WTC11 (cell line): ENCODE measurements around the gene OR51F1. TPM values are rescaled to one million over a fixed set of nuclear protein-coding genes. Genes with fewer than 3 reads are reported as not detected.
"Not testable (repeated sequence)": the region's sequence is repeated elsewhere in the genome, so short reads cannot be mapped to it uniquely, and the experiment has no call there.

Experiments
- ATAC-seq: fragments of 200-7000 bp; cut with Tn5 transposase; 2 replicates; pipeline ENCODE4 v1.10.0; 2021; ENCODE audit warnings: mild to moderate bottlenecking, moderate library complexity
- CTCF ChIA-PET: fragments of 300-600 bp; sonication (Branson Sonifier 250); formaldehyde crosslinking; loops from one replicate; lab custom pipeline; 2021; ENCODE audit warnings: antibody characterized with exemption; lab: Charles Lee
- POLR2A ChIA-PET: fragments of 350-600 bp; sonication (Branson Sonifier 250); formaldehyde crosslinking; loops from one replicate; lab custom pipeline; 2021; ENCODE audit warnings: antibody characterized with exemption; lab: Charles Lee
- DNase-seq: peaks from one replicate; pipeline ENCODE4 v3.0.0; 2021; ENCODE audit warnings: low spot score
- H3K27ac Mint-ChIP-seq: 2 replicates; pipeline ENCODE4 v1.8.0; 2021; ENCODE audit warnings: mixed read lengths
- H3K27me3 Mint-ChIP-seq: 2 replicates; pipeline ENCODE4 v1.8.0; 2021; ENCODE audit warnings: low read depth, mild to moderate bottlenecking, moderate library complexity, mixed read lengths
- H3K36me3 Mint-ChIP-seq: 2 replicates; pipeline ENCODE4 v1.8.0; 2021; ENCODE audit warnings: mixed read lengths
- H3K4me1 Mint-ChIP-seq: 2 replicates; pipeline ENCODE4 v1.8.0; 2022; ENCODE audit warnings: mixed read lengths
- H3K4me3 Mint-ChIP-seq: 2 replicates; pipeline ENCODE4 v1.8.0; 2021; ENCODE audit warnings: mild to moderate bottlenecking, moderate library complexity, mixed read lengths
- H3K9me3 Mint-ChIP-seq: 2 replicates; pipeline ENCODE4 v1.8.0; 2021; ENCODE audit warnings: mixed read lengths
- ATF3 ChIP-seq: sonication (generic); formaldehyde crosslinking; conservative IDR thresholded peaks from 2 replicates; pipeline ENCODE4 v1.8.1; 2022; ENCODE audit warnings: mild to moderate bottlenecking, missing genetic modification reagents
- CTCF ChIP-seq: fragments of 200-600 bp; IDR thresholded peaks from 2 replicates; pipeline ENCODE4 v1.8.0; 2022; ENCODE audit warnings: antibody characterized with exemption
- ERG ChIP-seq: fragments of 250-450 bp; sonication (Bioruptor Pico); IDR thresholded peaks from 2 replicates; pipeline ENCODE4 v1.8.0; 2021; ENCODE audit warnings: mild to moderate bottlenecking
- ESRRA ChIP-seq: sonication (generic); formaldehyde crosslinking; IDR thresholded peaks from 2 replicates; pipeline ENCODE4 v1.8.1; 2022; ENCODE audit warnings: mild to moderate bottlenecking, missing genetic modification reagents, borderline replicate concordance
- MAX ChIP-seq: sonication (generic); formaldehyde crosslinking; IDR thresholded peaks from 2 replicates; pipeline ENCODE4 v1.8.0; 2022; ENCODE audit warnings: mild to moderate bottlenecking, missing genetic modification reagents
- NFYB ChIP-seq: sonication (generic); formaldehyde crosslinking; conservative IDR thresholded peaks from 2 replicates; pipeline ENCODE4 v1.8.0; 2022; ENCODE audit warnings: low read depth, missing genetic modification reagents
- NR3C1 ChIP-seq: sonication (generic); formaldehyde crosslinking; conservative IDR thresholded peaks from 2 replicates; pipeline ENCODE4 v1.8.1; 2023; ENCODE audit warnings: low read depth, mild to moderate bottlenecking, missing genetic modification reagents
- PRDM15 ChIP-seq: sonication (generic); formaldehyde crosslinking; IDR thresholded peaks from 2 replicates; pipeline ENCODE4 v1.8.0; 2022; ENCODE audit warnings: missing genetic modification reagents
- SP1 ChIP-seq: sonication (generic); formaldehyde crosslinking; conservative IDR thresholded peaks from 2 replicates; pipeline ENCODE4 v1.8.1; 2022; ENCODE audit warnings: missing genetic modification reagents
- TP53 ChIP-seq: sonication (generic); formaldehyde crosslinking; IDR thresholded peaks from 2 replicates; pipeline ENCODE4 v1.8.1; 2023; ENCODE audit warnings: mild to moderate bottlenecking, missing genetic modification reagents
- ZNF138 ChIP-seq: sonication (generic); formaldehyde crosslinking; conservative IDR thresholded peaks from 2 replicates; pipeline ENCODE4 v1.8.1; 2022; ENCODE audit warnings: mild to moderate bottlenecking, moderate library complexity, missing genetic modification reagents
- ZNF281 ChIP-seq: sonication (generic); formaldehyde crosslinking; IDR thresholded peaks from 2 replicates; pipeline ENCODE4 v1.8.0; 2023; ENCODE audit warnings: mild to moderate bottlenecking, missing genetic modification reagents
- ZNF425 ChIP-seq: fragments of 250-450 bp; sonication (Bioruptor Pico); conservative IDR thresholded peaks from 2 replicates; pipeline ENCODE4 v1.9.0; 2021; ENCODE audit warnings: mild to moderate bottlenecking
- total RNA-seq: library from RNA; stranded (reverse); gene quantifications from 3 replicates; pipeline ENCODE4 v1.2.3, GENCODE V29; 2021

Gene OR51F1
- total RNA-seq, 1 experiment from 2014 or later, result not detected

- H3K27ac Mint-ChIP-seq, result no peak overlapping the region
- no peaks in the 10 kb centered on the region for H3K36me3 Mint-ChIP-seq
- TF ChIP-seq NFYB (CRISPR knock-in tag) (no peak), ZNF425 (no peak), ZNF138 (no peak), TP53 (CRISPR knock-in tag) (no peak), MAX (CRISPR knock-in tag) (no peak), ATF3 (no peak), ESRRA (CRISPR knock-in tag) (no peak), ZNF281 (no peak), NR3C1 (CRISPR knock-in tag) (no peak), ERG (CRISPR knock-in tag) (no peak), PRDM15 (CRISPR knock-in tag) (no peak), SP1 (no peak)
- peaks cover 4% of the 10 kb centered on the region; the same call in 1 of the 2 replicates for H3K9me3 Mint-ChIP-seq
- CTCF ChIA-PET, result interaction anchor here (1.7 kb wide), 1 partner anchor 10 kb away, joined by 3 read pairs; no protein-coding TSS in a partner anchor
- peaks cover 6% of the 10 kb centered on the region for H3K4me1 Mint-ChIP-seq
- no peak for DNase-seq
- no peaks in the 10 kb centered on the region; the same call in 1 of the 2 replicates for H3K27me3 Mint-ChIP-seq
- POLR2A ChIA-PET, result no interaction called here
- no peak overlapping the region for H3K4me3 Mint-ChIP-seq
- ATAC-seq, result no peak
Observed at GRCh38 chr11:4727171-4727570, 42.6 kb downstream of the OR51F1 start.

- Mint-ChIP-seq H3K9me3 (peaks cover 11% of the 10 kb centered on the region; the same call in 1 of the 2 replicates), H3K4me1 (peaks cover 23% of the 10 kb centered on the region)
- DNase-seq, result peak; percentile 74
- POLR2A ChIA-PET, H3K4me3 Mint-ChIP-seq, H3K36me3 Mint-ChIP-seq, ATAC-seq, H3K27ac Mint-ChIP-seq, H3K27me3 Mint-ChIP-seq: not testable (repeated sequence)
- peak; percentile 44; the same call in 1 of the 2 replicates for TF ChIP-seq CTCF
- CTCF ChIA-PET, result interaction anchor here (0.7 to 2.7 kb wide), 16 partner anchors 9 to 1024 kb away, joined by 3 to 27 read pairs (median 6); partner anchors contain the start of genes MMP26 and OR51D1
Observed at GRCh38 chr11:4722616-4723534, 46.9 kb downstream of the OR51F1 start.
